GM13977 (cell line): ENCODE results near the gene CPNE4.

ENCODE experiments used
- DNase-seq: peaks from one replicate; pipeline ENCODE4 v3.0.0; 2012; ENCODE audit warnings: low spot score
- CTCF ChIP-seq: IDR thresholded peaks from 2 replicates; pipeline ENCODE4 v1.5.1; 2012; ENCODE audit warnings: mild to moderate bottlenecking, control low read depth; ENCODE audit not compliant: insufficient read depth; ENCODE audit errors: extremely low read depth, missing control alignments
- in situ Hi-C: fragments of 300-500 bp; cut with MboI; formaldehyde crosslinking; loops from one replicate; pipeline ENCODE4 v1.12.0; 2022; ENCODE audit warnings: low sequenced_read_pairs, low pct_unique_long_range_greater_than_20kb, mixed read lengths, inconsistent platforms; ENCODE audit not compliant: unreplicated experiment

The CPNE4 gene

GRCh38 chr3:131849616-131850015 is 185.2 kb downstream of the CPNE4 start:
- TF ChIP-seq CTCF = no peak
- DNase-seq = no peak
- in situ Hi-C loops = no loop called here

- no peak for DNase-seq
- in situ Hi-C loops = no loop called here
- no peak for TF ChIP-seq CTCF
Measured at GRCh38 chr3:131847966-131848510, 186.8 kb downstream of the CPNE4 start.

GRCh38 chr3:131846296-131846924 is 188.4 kb downstream of the CPNE4 start:
- no peak for TF ChIP-seq CTCF
- in situ Hi-C loops = no loop called here
- DNase-seq = peak; percentile 9

GRCh38 chr3:131843174-131843573 is 191.6 kb downstream of the CPNE4 start:
- no peak for DNase-seq
- no peak for TF ChIP-seq CTCF
- in situ Hi-C loops = no loop called here

GRCh38 chr3:131840156-131840797 is 194.5 kb downstream of the CPNE4 start:
- in situ Hi-C loops = no loop called here
- no peak for TF ChIP-seq CTCF
- no peak for DNase-seq

- DNase-seq = no peak
- in situ Hi-C loops = no loop called here
- TF ChIP-seq CTCF = no peak
Measured at GRCh38 chr3:131835906-131836305, 198.9 kb downstream of the CPNE4 start.
